Lower leg skin (tissue), 3 donors: Measurements from ENCODE around the gene MYO1C.

ENCODE experiments used
- CTCF ChIP-seq, 3 donors: fragments of 450-650 bp; IDR thresholded peaks; one replicate each; pipeline ENCODE4 v1.5.1; 2016; ENCODE audit warnings: antibody characterized with exemption in 3 of 3, mild to moderate bottlenecking in 3 of 3, moderate library complexity in 2 of 3
- POLR2A ChIP-seq, 2 donors: fragments of 450-650 bp; IDR thresholded peaks; one replicate each; pipeline ENCODE4 v1.6.1; 2016 to 2017; ENCODE audit warnings: antibody characterized with exemption in 2 of 2, mild to moderate bottlenecking in 1 of 2, moderate library complexity in 1 of 2

DNA sequence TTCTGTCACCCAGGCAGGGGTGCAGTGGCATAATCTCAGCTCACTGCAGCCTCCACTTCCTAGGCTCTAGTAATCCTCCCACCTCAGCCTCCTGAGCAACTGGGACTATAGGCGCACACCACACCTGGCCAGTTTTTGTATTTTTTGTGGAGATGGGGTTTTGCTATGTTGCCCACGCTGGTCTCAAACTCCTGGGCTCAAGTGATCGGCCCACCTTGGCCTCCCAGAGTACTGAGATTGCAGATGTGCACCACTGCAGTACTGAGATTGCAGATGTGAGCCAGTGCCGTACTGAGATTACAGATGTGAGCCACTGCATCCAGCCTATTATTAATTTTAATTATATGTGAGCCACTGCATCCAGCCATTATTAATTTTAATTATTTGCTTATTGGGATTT is 50.3 kb downstream of the MYO1C start:
- TF ChIP-seq POLR2A (IDR thresholded peaks at IDR 0.05) (no peak), CTCF (IDR thresholded peaks at IDR 0.05) (no peak)
